Thoracic aorta (tissue), 2 donors: ENCODE measurements around the gene INPP4B. TPM values are rescaled to one million over a fixed set of nuclear protein-coding genes. Genes with fewer than 3 reads are reported as not detected.

ENCODE experiments used
- ATAC-seq: fragments of 150-250 bp; one replicate; pipeline ENCODE4 v1.8.0; 2017; ENCODE audit warnings: low read depth; ENCODE audit not compliant: insufficient number of reproducible peaks, low FRiP score
- DNase-seq: peaks from one replicate; pipeline ENCODE4 v3.0.0-alpha.2; 2020; ENCODE audit warnings: low spot score
- H3K27ac ChIP-seq, 2 donors: fragments of 200-600 bp; sonication (generic); 1 replicate in 1 of 2; 2 replicates in 1 of 2; pipeline ENCODE4 v1.5.1; 2016; ENCODE audit warnings: mild to moderate bottlenecking in 2 of 2, moderate library complexity in 2 of 2
- H3K27me3 ChIP-seq: fragments of 200-600 bp; sonication (generic); replicated peaks from 2 replicates; pipeline ENCODE4 v1.6.0; 2016; ENCODE audit warnings: mild to moderate bottlenecking; ENCODE audit not compliant: insufficient read depth
- H3K36me3 ChIP-seq: fragments of 200-600 bp; sonication (generic); one replicate; pipeline ENCODE4 v1.5.1; 2016
- H3K4me1 ChIP-seq, 2 donors: fragments of 200-600 bp; sonication (generic); 1 replicate in 1 of 2; 2 replicates in 1 of 2; pipeline versions ENCODE4 v1.5.1 to v1.6.0; 2016; ENCODE audit warnings: low read depth in 2 of 2, mild to moderate bottlenecking in 1 of 2; ENCODE audit not compliant: control insufficient read depth in 1 of 2
- H3K4me3 ChIP-seq: fragments of 200-600 bp; sonication (generic); 2 replicates; pipeline ENCODE4 v1.5.1; 2016; ENCODE audit warnings: mild to moderate bottlenecking
- H3K9me3 ChIP-seq: fragments of 200-600 bp; sonication (generic); 2 replicates; pipeline ENCODE4 v1.5.1; 2016
- CTCF ChIP-seq: fragments of 200-600 bp; sonication (generic); IDR thresholded peaks from one replicate; pipeline ENCODE4 v1.5.1; 2019; ENCODE audit warnings: antibody characterized with exemption
- total RNA-seq, 2 donors: library from RNA; depleted of rRNA; stranded (reverse); fragments of >200 nt; gene quantifications; one replicate each; pipeline versions ENCODE4 v1.1.0 to v1.2.3, GENCODE V29; 2016

INPP4B gene
- total RNA-seq, 2 donors from 2014 or later, result 21.1 to 30.4 TPM

- no peak for ATAC-seq
Observed at GRCh38 chr4:142683503-142683902, 162.6 kb downstream of the INPP4B start.

GRCh38 chr4:142671516-142671915 lies 174.6 kb downstream of the INPP4B start:
- Histone ChIP-seq H3K4me3 (no peak overlapping the region), H3K9me3 (peaks cover 24% of the 10 kb centered on the region), H3K27me3 (no peaks in the 10 kb centered on the region), H3K4me1 (no peaks in the 10 kb centered on the region), H3K27ac (no peak overlapping the region), H3K36me3 (no peaks in the 10 kb centered on the region)
- no peak for DNase-seq
- TF ChIP-seq CTCF, result no peak
- no peak for ATAC-seq

More at GRCh38 chr4:142683503-142683902, 162.6 kb downstream of the INPP4B start:
- no peak for TF ChIP-seq CTCF
- no peak overlapping the region for H3K27ac ChIP-seq
- DNase-seq, result no peak
- H3K4me3 ChIP-seq, result no peak overlapping the region
- H3K4me1 ChIP-seq, result peaks cover 0 to 23% of the 10 kb centered on the region in 2 donors
- H3K36me3 ChIP-seq, result no peaks in the 10 kb centered on the region
- no peaks in the 10 kb centered on the region for H3K27me3 ChIP-seq
- H3K9me3 ChIP-seq, result no peaks in the 10 kb centered on the region

- Histone ChIP-seq H3K27me3 (no peaks in the 10 kb centered on the region), H3K27ac (no peak overlapping the region), H3K4me1 (no peaks in the 10 kb centered on the region), H3K36me3 (no peaks in the 10 kb centered on the region), H3K9me3 (peaks cover 18% of the 10 kb centered on the region), H3K4me3 (no peak overlapping the region)
- DNase-seq (no peak), ATAC-seq (no peak)
- no peak for TF ChIP-seq CTCF
Observed at GRCh38 chr4:142663828-142664227, 182.3 kb downstream of the INPP4B start.

- Histone ChIP-seq H3K4me3 (no peak overlapping the region), H3K27ac (no peak overlapping the region), H3K36me3 (no peaks in the 10 kb centered on the region), H3K27me3 (no peaks in the 10 kb centered on the region), H3K4me1 (no peaks in the 10 kb centered on the region), H3K9me3 (peaks cover 32% of the 10 kb centered on the region)
- no peak for TF ChIP-seq CTCF
- no peak for DNase-seq
- ATAC-seq, result no peak
Observed at GRCh38 chr4:142660728-142661127, 185.4 kb downstream of the INPP4B start.

GRCh38 chr4:142656178-142656577 lies 189.9 kb downstream of the INPP4B start:
- Histone ChIP-seq H3K4me3 (no peak overlapping the region), H3K4me1 (no peaks in the 10 kb centered on the region), H3K9me3 (peaks cover 68% of the 10 kb centered on the region), H3K36me3 (no peaks in the 10 kb centered on the region), H3K27ac (no peak overlapping the region), H3K27me3 (no peaks in the 10 kb centered on the region)
- DNase-seq (no peak), ATAC-seq (no peak)
- TF ChIP-seq CTCF, result no peak
